OCI-LY7 (cell line): ENCODE measurements around the gene HEG1. TPM values are rescaled to one million over a fixed set of nuclear protein-coding genes. Genes with fewer than 3 reads are reported as not detected.

Experiments used
- BruUV-seq: library from RNA; stranded (reverse); fragments of 400-500 nt; replicated peaks from 2 replicates; lab custom pipeline; 2021; lab: Mats Ljungman, UMichigan
- CTCF ChIA-PET: fragments of 300-600 bp; sonication (Branson Sonifier 250); formaldehyde crosslinking; loops from one replicate; lab custom pipeline; 2022; ENCODE audit warnings: antibody characterized with exemption; ENCODE audit not compliant: unreplicated experiment; lab: Charles Lee
- POLR2A ChIA-PET: fragments of 300-600 bp; sonication (Branson Sonifier 250); formaldehyde crosslinking; loops from one replicate; lab custom pipeline; 2022; ENCODE audit warnings: antibody characterized with exemption; lab: Charles Lee
- DNase-seq: peaks from one replicate; pipeline ENCODE4 v3.0.0-alpha.2; 2015; ENCODE audit warnings: low spot score
- H2AFZ ChIP-seq: fragments of 200-600 bp; sonication (generic), shearing (Covaris generic); 2 replicates; pipeline ENCODE4 v1.6.1; 2014; ENCODE audit warnings: mild to moderate bottlenecking, antibody characterized with exemption, low read length, moderate library complexity
- H3K27ac ChIP-seq: fragments of 200-600 bp; sonication (generic); 2 replicates; pipeline ENCODE4 v1.5.1; 2014; ENCODE audit warnings: mixed run types, low read depth, mild to moderate bottlenecking, moderate library complexity, low read length, inconsistent platforms; ENCODE audit not compliant: poor library complexity, severe bottlenecking
- H3K36me3 ChIP-seq: fragments of 200-600 bp; sonication (generic); 2 replicates; pipeline ENCODE4 v1.6.1; 2014; ENCODE audit warnings: mild to moderate bottlenecking, antibody characterized with exemption, low read length, moderate library complexity, mixed read lengths; ENCODE audit not compliant: insufficient read depth
- H3K4me1 ChIP-seq: fragments of 200-600 bp; sonication (generic); 2 replicates; pipeline ENCODE4 v1.5.1; 2014; ENCODE audit warnings: mild to moderate bottlenecking, low read length; ENCODE audit not compliant: insufficient read depth, poor library complexity, severe bottlenecking
- H3K4me2 ChIP-seq: fragments of 200-600 bp; sonication (generic); 2 replicates; pipeline ENCODE4 v1.6.1; 2014; ENCODE audit warnings: mild to moderate bottlenecking, low read length
- H3K4me3 ChIP-seq: fragments of 200-600 bp; sonication (generic); 2 replicates; pipeline ENCODE4 v1.5.1; 2014; ENCODE audit warnings: mild to moderate bottlenecking, low read depth, low read length; ENCODE audit not compliant: poor library complexity, severe bottlenecking
- H3K79me2 ChIP-seq: fragments of 200-600 bp; sonication (generic); 2 replicates; pipeline ENCODE4 v1.6.1; 2016; ENCODE audit warnings: low read depth, mild to moderate bottlenecking, low read length, moderate library complexity, mixed read lengths; ENCODE audit not compliant: insufficient read depth
- H3K9me2 ChIP-seq: fragments of 200-600 bp; sonication (generic); 2 replicates; pipeline ENCODE4 v1.6.1; 2016; ENCODE audit warnings: mild to moderate bottlenecking, low read length, mixed read lengths; ENCODE audit not compliant: insufficient read depth
- H3K9me3 ChIP-seq: fragments of 200-600 bp; sonication (generic); 2 replicates; pipeline ENCODE4 v1.6.1; 2014; ENCODE audit warnings: mild to moderate bottlenecking, mixed run types, low read length, mixed read lengths
- H4K20me1 ChIP-seq: fragments of 200-600 bp; sonication (generic); 2 replicates; pipeline ENCODE4 v1.6.1; 2014; ENCODE audit warnings: mild to moderate bottlenecking, antibody characterized with exemption, low read length, moderate library complexity, mixed read lengths; ENCODE audit not compliant: insufficient read depth
- EZH2phosphoT487 ChIP-seq: fragments of 200-600 bp; sonication (generic); IDR thresholded peaks from 2 replicates; pipeline ENCODE4 v1.6.1; 2018; ENCODE audit warnings: low read depth, borderline replicate concordance, mild to moderate bottlenecking, mixed run types, antibody characterized with exemption, low read length, moderate library complexity, mixed read lengths
- intact Hi-C: fragments of 100-400 bp; cut with micrococcal nuclease; formaldehyde crosslinking; loops from one replicate; pipeline ENCODE4 v1.10.0; 2022; ENCODE audit not compliant: unreplicated experiment
- total RNA-seq, 2 experiments: library from RNA; depleted of rRNA in 1 of 2; stranded (reverse); fragments of >200 nt in 1 of 2; shearing (Covaris generic) in 1 of 2; gene quantifications; 2 replicates each; pipeline ENCODE4 v1.2.3, GENCODE V29; 2014 to 2022
- TF ChIP-seq, protein P1 (sequence below): fragments of 200-600 bp; sonication (generic); conservative IDR thresholded peaks from 2 replicates; pipeline ENCODE4 v1.5.1; 2014; ENCODE audit warnings: mild to moderate bottlenecking, antibody characterized with exemption, low read length, moderate library complexity, mixed read lengths

HEG1 gene
- total RNA-seq, 2 experiments from 2014 or later = 2.4 to 6.0 TPM

DNA sequence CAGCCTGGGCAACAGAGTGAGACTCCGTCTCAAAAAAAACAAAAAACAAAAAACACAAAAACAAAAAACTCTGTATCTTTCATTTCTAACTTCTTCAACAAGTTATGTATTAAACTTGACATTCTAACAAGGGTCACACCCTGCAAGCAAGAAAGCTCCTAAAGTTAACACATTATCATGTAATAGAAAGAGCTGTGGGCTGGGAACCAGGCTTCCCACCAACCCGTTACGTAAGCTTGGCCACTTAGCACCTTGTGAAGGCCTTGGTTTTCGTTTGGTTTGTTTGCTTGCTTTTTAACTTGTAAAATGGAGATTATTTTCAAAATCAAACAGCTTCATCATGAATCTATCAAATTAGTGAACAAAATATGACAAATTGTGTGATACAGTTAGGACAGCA lies 47.0 kb downstream of the HEG1 start:
- H4K20me1 ChIP-seq = no peaks in the 10 kb centered on the region
- H3K36me3 ChIP-seq = no peaks in the 10 kb centered on the region
- BruUV-seq = no TSS peak
- no peaks in the 10 kb centered on the region for H3K9me2 ChIP-seq
- H3K4me1 ChIP-seq = no peaks in the 10 kb centered on the region
- POLR2A ChIA-PET = interaction anchor here (0.7 kb wide), 1 partner anchor 36 kb away, joined by 3 read pairs; no protein-coding TSS in a partner anchor
- H3K4me3 ChIP-seq = no peak overlapping the region
- H2AFZ ChIP-seq = no peak overlapping the region
- H3K4me2 ChIP-seq = no peak overlapping the region
- no peak overlapping the region for H3K27ac ChIP-seq
- DNase-seq = no peak
- CTCF ChIA-PET = no interaction called here
- H3K9me3 ChIP-seq = no peaks in the 10 kb centered on the region
- H3K79me2 ChIP-seq = no peaks in the 10 kb centered on the region
- intact Hi-C loops = no loop called here
- TF ChIP-seq EZH2phosphoT487 = no peak
- TF ChIP-seq, protein P1, sequence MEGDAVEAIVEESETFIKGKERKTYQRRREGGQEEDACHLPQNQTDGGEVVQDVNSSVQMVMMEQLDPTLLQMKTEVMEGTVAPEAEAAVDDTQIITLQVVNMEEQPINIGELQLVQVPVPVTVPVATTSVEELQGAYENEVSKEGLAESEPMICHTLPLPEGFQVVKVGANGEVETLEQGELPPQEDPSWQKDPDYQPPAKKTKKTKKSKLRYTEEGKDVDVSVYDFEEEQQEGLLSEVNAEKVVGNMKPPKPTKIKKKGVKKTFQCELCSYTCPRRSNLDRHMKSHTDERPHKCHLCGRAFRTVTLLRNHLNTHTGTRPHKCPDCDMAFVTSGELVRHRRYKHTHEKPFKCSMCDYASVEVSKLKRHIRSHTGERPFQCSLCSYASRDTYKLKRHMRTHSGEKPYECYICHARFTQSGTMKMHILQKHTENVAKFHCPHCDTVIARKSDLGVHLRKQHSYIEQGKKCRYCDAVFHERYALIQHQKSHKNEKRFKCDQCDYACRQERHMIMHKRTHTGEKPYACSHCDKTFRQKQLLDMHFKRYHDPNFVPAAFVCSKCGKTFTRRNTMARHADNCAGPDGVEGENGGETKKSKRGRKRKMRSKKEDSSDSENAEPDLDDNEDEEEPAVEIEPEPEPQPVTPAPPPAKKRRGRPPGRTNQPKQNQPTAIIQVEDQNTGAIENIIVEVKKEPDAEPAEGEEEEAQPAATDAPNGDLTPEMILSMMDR = no peak

DNA sequence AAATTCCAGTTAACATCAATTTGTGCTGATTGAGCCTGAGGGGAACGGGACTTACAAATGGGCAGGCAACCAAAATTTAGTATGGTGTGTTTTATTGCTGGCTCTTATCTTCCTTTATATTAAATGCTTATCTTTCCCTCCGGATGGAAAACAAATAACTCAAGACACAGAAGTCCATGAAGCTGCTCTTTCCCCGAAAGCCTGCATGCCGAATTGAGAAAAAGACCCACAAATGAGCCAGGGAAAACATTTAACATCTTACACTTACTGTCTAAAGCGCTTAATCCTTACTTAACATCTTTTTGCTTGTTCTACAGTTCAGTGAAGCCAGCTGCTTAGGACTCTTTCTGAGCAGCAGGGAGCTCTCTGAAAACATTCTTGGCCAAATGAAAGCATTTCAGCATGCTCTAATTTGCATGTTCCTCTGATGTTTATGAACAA lies 49.5 kb downstream of the HEG1 start:
- H3K4me2 ChIP-seq = no peak overlapping the region
- BruUV-seq = no TSS peak
- H3K79me2 ChIP-seq = no peaks in the 10 kb centered on the region
- CTCF ChIA-PET = no interaction called here
- H4K20me1 ChIP-seq = no peaks in the 10 kb centered on the region
- H3K27ac ChIP-seq = no peak overlapping the region
- H3K36me3 ChIP-seq = no peaks in the 10 kb centered on the region
- H2AFZ ChIP-seq = no peak overlapping the region
- no peaks in the 10 kb centered on the region for H3K9me2 ChIP-seq
- no peaks in the 10 kb centered on the region for H3K4me1 ChIP-seq
- H3K4me3 ChIP-seq = no peak overlapping the region
- H3K9me3 ChIP-seq = no peaks in the 10 kb centered on the region
- POLR2A ChIA-PET = no interaction called here
- no peak for DNase-seq
- TF ChIP-seq EZH2phosphoT487 = no peak
- TF ChIP-seq, protein P1 = no peak
- intact Hi-C loops = no loop called here

DNA sequence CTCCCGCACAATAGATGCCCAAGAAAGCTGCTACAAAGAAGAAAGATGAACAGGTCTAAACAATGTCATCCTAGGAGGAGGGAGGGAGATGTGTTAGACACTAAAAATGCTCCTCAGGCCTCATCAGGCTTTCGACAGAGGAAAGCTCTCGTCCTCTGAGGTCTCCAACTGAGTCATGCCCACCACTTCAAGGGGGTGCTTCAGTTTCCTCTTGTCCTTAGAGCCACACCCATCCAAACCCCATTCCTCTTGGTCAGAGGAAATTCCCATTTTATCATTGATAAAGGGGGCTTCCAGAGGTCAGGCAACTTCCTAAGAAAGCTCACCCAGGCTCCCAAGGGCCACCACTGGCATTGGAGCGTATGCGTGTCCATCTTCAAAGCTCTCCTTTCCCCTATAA lies 50.1 kb downstream of the HEG1 start:
- CTCF ChIA-PET = no interaction called here

More for the DNA sequence above, 50.1 kb downstream of the HEG1 start:
- Histone ChIP-seq H3K4me1 (no peaks in the 10 kb centered on the region), H3K27ac (no peak overlapping the region), H3K79me2 (no peaks in the 10 kb centered on the region), H3K4me3 (no peak overlapping the region), H4K20me1 (no peaks in the 10 kb centered on the region), H3K9me3 (no peaks in the 10 kb centered on the region), H3K36me3 (no peaks in the 10 kb centered on the region), H2AFZ (no peak overlapping the region), H3K4me2 (no peak overlapping the region), H3K9me2 (no peaks in the 10 kb centered on the region)
- BruUV-seq = no TSS peak
- POLR2A ChIA-PET = no interaction called here
- no peak for DNase-seq
- intact Hi-C loops = no loop called here
- no peak for TF ChIP-seq EZH2phosphoT487
